Spleen (tissue), 7 donors: ENCODE measurements around the gene SPAAR.

Experiments
- CTCF ChIP-seq, 11 experiments: fragments of 200-600 bp in 7 of 11; fragments of 450-650 bp in 4 of 11; sonication (generic) in 4 of 11; IDR thresholded peaks in 8 of 11; conservative IDR thresholded peaks in 3 of 11; 1 replicate in 7 of 11; 2 replicates in 4 of 11; pipeline versions ENCODE4 v1.4.0 to v1.8.0; 2016 to 2021; ENCODE audit warnings: antibody characterized with exemption in 11 of 11, inconsistent platforms in 4 of 11, mild to moderate bottlenecking in 1 of 11
- POLR2A ChIP-seq, 3 donors: fragments of 450-650 bp; IDR thresholded peaks; one replicate each; pipeline ENCODE4 v1.5.1; 2017; ENCODE audit warnings: antibody characterized with exemption in 3 of 3, mild to moderate bottlenecking in 1 of 3
- POLR2AphosphoS5 ChIP-seq, 3 donors: sonication (generic); formaldehyde crosslinking; IDR thresholded peaks; one replicate each; pipeline ENCODE4 v1.5.1; 2017; ENCODE audit warnings: antibody characterized with exemption in 3 of 3
- donor health status: DM: no; HTN: no; CAD: no; lungs with moderate emphysema.
- donor health status: DM: no; HTN: no; CAD: no.
- donor health status: DM: no; HTN: no; CAD: no.

- TF ChIP-seq CTCF (IDR thresholded peaks at IDR 0.05 in 8 of 11, conservative IDR thresholded peaks at IDR 0.05 in 3 of 11) = no peak
- no peak for TF ChIP-seq POLR2AphosphoS5 (IDR thresholded peaks at IDR 0.05)
- no peak for TF ChIP-seq POLR2A (IDR thresholded peaks at IDR 0.05)
These were observed 44.5 kb upstream of the SPAAR start for GRCh38 chr9:35864695-35865255.
